DMS114 treated with DMSO at 0.1 percent for 48 hours (cell line): ENCODE data around the gene IRF2BPL.
A peak's percentile ranks its signal among the peaks of the same experiment; 100 is the strongest.
"Not testable (repeated sequence)": the region's sequence is repeated elsewhere in the genome, so short reads cannot be mapped to it uniquely, and the experiment has no call there.

ENCODE experiments used
- DNase-seq: peaks from one replicate; lab custom pipeline; 2025; ENCODE audit not compliant: unreplicated experiment; lab: John Stamatoyannopoulos, UW

Gene IRF2BPL

GRCh38 chr14:77036484-77037214, 8.1 kb upstream of the IRF2BPL start:
- no peak for DNase-seq

- DNase-seq = no peak
Observed at GRCh38 chr14:77035267-77035666, 6.8 kb upstream of the IRF2BPL start.

- peak; percentile 70 for DNase-seq
Observed at GRCh38 chr14:77033622-77034589, 5.4 kb upstream of the IRF2BPL start.

GRCh38 chr14:77032844-77033621, 4.5 kb upstream of the IRF2BPL start:
- DNase-seq = peak; percentile 79

- DNase-seq = no peak
Observed at GRCh38 chr14:77032491-77032843, 4.0 kb upstream of the IRF2BPL start.

GRCh38 chr14:77031759-77032490, 3.4 kb upstream of the IRF2BPL start:
- no peak for DNase-seq

- DNase-seq = no peak
Observed at GRCh38 chr14:77027538-77028383, 747 bp downstream of the IRF2BPL start.

GRCh38 chr14:77026930-77027537, 1.5 kb downstream of the IRF2BPL start:
- no peak for DNase-seq

- DNase-seq = no peak
Observed at GRCh38 chr14:77026166-77026929, 2.2 kb downstream of the IRF2BPL start.

- DNase-seq = no peak
Observed at GRCh38 chr14:77025744-77026165, 2.8 kb downstream of the IRF2BPL start.

- DNase-seq = no peak
Observed at GRCh38 chr14:77024171-77024691, 4.3 kb downstream of the IRF2BPL start.

GRCh38 chr14:77023001-77023996, 5.2 kb downstream of the IRF2BPL start:
- peak; percentile 57 for DNase-seq

GRCh38 chr14:77022236-77022852, 6.2 kb downstream of the IRF2BPL start:
- DNase-seq = no peak

- DNase-seq = not testable (repeated sequence)
Observed at GRCh38 chr14:77021424-77021823, 7.1 kb downstream of the IRF2BPL start.

GRCh38 chr14:77018785-77019184, 9.7 kb downstream of the IRF2BPL start:
- no peak for DNase-seq

GRCh38 chr14:77017666-77018065, 10.8 kb downstream of the IRF2BPL start:
- no peak for DNase-seq

- DNase-seq = no peak
Observed at GRCh38 chr14:77014734-77015133, 13.8 kb downstream of the IRF2BPL start.
